Epithelial cell of umbilical artery (primary cell): ENCODE measurements around the gene DNA2. TPM values are rescaled to one million over a fixed set of nuclear protein-coding genes. Genes with fewer than 3 reads are reported as not detected.

Experiments
- total RNA-seq: library from RNA; depleted of rRNA; stranded (reverse); fragments of >200 nt; gene quantifications from 2 replicates; pipeline ENCODE4 v1.2.3, GENCODE V29; 2014

Gene DNA2, protein sequence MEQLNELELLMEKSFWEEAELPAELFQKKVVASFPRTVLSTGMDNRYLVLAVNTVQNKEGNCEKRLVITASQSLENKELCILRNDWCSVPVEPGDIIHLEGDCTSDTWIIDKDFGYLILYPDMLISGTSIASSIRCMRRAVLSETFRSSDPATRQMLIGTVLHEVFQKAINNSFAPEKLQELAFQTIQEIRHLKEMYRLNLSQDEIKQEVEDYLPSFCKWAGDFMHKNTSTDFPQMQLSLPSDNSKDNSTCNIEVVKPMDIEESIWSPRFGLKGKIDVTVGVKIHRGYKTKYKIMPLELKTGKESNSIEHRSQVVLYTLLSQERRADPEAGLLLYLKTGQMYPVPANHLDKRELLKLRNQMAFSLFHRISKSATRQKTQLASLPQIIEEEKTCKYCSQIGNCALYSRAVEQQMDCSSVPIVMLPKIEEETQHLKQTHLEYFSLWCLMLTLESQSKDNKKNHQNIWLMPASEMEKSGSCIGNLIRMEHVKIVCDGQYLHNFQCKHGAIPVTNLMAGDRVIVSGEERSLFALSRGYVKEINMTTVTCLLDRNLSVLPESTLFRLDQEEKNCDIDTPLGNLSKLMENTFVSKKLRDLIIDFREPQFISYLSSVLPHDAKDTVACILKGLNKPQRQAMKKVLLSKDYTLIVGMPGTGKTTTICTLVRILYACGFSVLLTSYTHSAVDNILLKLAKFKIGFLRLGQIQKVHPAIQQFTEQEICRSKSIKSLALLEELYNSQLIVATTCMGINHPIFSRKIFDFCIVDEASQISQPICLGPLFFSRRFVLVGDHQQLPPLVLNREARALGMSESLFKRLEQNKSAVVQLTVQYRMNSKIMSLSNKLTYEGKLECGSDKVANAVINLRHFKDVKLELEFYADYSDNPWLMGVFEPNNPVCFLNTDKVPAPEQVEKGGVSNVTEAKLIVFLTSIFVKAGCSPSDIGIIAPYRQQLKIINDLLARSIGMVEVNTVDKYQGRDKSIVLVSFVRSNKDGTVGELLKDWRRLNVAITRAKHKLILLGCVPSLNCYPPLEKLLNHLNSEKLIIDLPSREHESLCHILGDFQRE
- 11.0 and 15.2 TPM in 2 replicates for total RNA-seq

DNA sequence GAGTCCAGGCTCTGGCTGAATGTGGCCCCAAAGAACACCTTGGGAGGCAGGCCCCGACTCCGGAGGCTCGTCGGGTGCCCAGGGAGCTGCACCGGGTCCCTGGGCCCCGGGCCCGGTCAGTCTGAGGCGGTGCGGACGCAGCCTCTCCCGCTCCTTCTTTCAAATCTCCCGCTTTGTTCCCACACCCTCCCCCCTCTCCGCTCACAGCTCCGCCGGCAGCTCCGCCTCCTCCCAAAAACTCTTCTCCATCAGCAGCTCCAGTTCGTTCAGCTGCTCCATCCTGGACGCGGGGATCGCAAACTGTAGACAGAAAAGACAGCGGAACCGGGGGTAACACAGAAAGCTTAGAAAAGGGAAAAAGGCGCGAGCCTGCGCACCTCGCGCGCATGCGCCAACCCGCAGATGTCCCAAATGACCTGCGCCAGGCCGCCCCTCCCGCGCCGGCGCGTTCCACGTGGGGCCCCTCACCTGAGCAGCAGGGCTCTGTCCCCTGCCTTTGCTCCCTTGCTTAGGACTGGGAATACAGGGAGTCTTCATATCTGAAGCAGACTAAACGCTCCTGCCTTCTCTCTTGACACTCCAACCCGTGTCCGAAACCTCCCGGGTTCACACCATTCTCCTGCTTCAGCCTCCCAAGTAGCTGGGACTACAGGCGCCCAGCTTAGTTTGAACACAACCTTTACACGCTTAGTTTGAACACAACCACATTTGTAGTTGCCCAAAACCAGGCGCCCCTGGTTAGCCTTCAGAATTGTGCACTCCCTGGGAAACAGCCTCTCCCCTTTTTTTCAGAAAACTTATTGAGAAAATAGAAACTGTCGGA is at the start of gene DNA2:
DNA2 (minus strand) TSS at position 388 of the 823 bp plus-strand sequence; CDS start at position 279, 109 bp downstream.

DNA sequence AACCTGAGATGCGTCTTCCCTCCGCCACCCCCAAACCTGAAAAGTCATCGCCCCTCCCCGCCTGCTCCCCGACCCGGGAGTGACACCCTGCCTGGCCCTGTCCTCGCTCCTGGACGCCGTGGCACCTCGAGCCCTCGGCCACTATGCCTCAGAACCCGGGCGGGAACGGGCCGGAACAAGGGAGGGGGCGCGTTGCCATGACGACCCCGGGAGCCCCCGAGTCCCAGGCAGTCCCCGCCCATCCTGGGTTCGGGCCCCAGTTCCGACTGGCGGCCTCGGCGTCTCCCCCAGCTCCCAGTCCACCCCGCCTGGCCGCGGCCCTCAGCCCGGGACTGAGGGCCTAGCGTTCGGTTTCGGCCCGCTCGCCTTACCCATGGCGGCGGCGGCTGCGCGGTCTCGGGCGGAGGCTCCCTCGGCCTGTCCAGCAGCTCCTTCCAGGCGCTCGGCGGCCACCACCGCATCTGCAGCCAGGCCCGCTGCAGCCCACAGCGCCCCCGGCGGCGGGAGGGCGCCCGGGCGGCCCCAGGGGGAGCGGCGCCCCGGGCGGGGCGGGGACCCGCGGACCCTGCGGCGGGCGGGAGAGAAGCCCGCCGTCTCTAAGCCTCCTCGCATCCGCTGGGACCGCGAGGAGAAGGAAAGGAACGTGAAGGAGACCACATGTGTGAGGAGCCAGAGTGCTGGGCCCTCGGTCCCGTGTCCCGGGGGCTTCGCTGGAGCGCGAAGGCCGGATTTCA is 64.8 kb downstream of the DNA2 start, which contains the start of gene RUFY2:
RUFY2 (minus strand) TSS at position 463 of the 734 bp plus-strand sequence; CDS start at position 375, 88 bp downstream.

Other genes starting within 250 kb of the DNA2 start
- gene ATOH7, start 239.9 kb downstream of the DNA2 start, total RNA-seq = 0.15 TPM in 1 of 2 replicates, not detected in the other
- 28.6 and 35.1 TPM in 2 replicates for gene HNRNPH3, start 139.9 kb downstream of the DNA2 start, total RNA-seq
- 1.9 and 3.5 TPM in 2 replicates for gene PBLD, start 139.0 kb downstream of the DNA2 start, total RNA-seq
- 18.8 and 20.4 TPM in 2 replicates for gene RUFY2, start 64.7 kb downstream of the DNA2 start, total RNA-seq
- 9.1 and 15.9 TPM in 2 replicates for gene SLC25A16, start 55.5 kb upstream of the DNA2 start, total RNA-seq
- 0.32 and 0.46 TPM in 2 replicates for gene TET1, start 88.4 kb upstream of the DNA2 start, total RNA-seq
- gene CCAR1, start 249.3 kb upstream of the DNA2 start, total RNA-seq = 22.1 and 30.2 TPM in 2 replicates